ENCODE measurements around the gene EID1.

DNA sequence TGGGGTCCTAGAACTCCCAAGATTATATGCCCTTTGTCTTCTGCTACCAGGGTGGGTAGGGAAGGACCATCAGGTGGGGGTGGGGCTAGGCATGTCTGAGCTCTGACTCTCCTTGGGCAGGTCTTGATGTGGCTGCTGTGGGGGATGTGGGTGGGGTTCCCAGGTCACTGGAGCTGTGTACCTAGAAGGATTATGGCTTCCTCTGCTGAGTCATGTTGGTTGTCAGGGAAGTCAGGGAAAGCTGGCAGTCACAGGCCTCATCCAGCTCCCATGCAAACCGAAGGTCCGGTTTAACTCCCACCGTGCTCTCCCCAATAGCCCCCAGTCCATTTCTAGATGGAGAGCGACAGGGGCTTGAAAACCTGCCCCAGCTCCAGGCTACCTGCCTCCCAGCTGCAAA lies 35.2 kb downstream of the EID1 start:
- TF ChIP-seq, protein P1, sequence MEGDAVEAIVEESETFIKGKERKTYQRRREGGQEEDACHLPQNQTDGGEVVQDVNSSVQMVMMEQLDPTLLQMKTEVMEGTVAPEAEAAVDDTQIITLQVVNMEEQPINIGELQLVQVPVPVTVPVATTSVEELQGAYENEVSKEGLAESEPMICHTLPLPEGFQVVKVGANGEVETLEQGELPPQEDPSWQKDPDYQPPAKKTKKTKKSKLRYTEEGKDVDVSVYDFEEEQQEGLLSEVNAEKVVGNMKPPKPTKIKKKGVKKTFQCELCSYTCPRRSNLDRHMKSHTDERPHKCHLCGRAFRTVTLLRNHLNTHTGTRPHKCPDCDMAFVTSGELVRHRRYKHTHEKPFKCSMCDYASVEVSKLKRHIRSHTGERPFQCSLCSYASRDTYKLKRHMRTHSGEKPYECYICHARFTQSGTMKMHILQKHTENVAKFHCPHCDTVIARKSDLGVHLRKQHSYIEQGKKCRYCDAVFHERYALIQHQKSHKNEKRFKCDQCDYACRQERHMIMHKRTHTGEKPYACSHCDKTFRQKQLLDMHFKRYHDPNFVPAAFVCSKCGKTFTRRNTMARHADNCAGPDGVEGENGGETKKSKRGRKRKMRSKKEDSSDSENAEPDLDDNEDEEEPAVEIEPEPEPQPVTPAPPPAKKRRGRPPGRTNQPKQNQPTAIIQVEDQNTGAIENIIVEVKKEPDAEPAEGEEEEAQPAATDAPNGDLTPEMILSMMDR (IDR thresholded peaks at IDR 0.05; ENCODE audit: insufficient read depth, low read length): no peak
- no peak for TF ChIP-seq SPI1 (IDR thresholded peaks at IDR 0.05; ENCODE audit: borderline replicate concordance, low read depth)

All from HL-60 (cell line).